ENCODE data around the gene SETDB1.
A peak's percentile ranks its signal among the peaks of the same experiment; 100 is the strongest.

SETDB1 gene

GRCh38 chr1:150976401-150976821 is 50.2 kb downstream of the SETDB1 start:
- no peak for DNase-seq (ENCODE audit: low spot score)

GRCh38 chr1:150976879-150977694 is 50.9 kb downstream of the SETDB1 start:
- DNase-seq (ENCODE audit: low spot score), result peak; percentile 96

GRCh38 chr1:150979092-150980056 is 53.2 kb downstream of the SETDB1 start:
- peak; percentile 98 for DNase-seq (ENCODE audit: low spot score)

- no peak for DNase-seq (ENCODE audit: low spot score)
Observed at GRCh38 chr1:150981177-150981804, 55.1 kb downstream of the SETDB1 start.

- DNase-seq (ENCODE audit: low spot score), result no peak
Observed at GRCh38 chr1:150981805-150982712, 55.9 kb downstream of the SETDB1 start, which contains the start of gene ANXA9. Gene ANXA9 (plus strand): TSS chr1:150982292. CDS start chr1:150983106, 814 bp downstream.

- no peak for DNase-seq (ENCODE audit: low spot score)
Observed at GRCh38 chr1:150985179-150985825, 59.1 kb downstream of the SETDB1 start.

- no peak for DNase-seq (ENCODE audit: low spot score)
Observed at GRCh38 chr1:150987924-150988323, 61.8 kb downstream of the SETDB1 start.

- no peak for DNase-seq (ENCODE audit: low spot score)
Observed at GRCh38 chr1:150992626-150993025, 66.5 kb downstream of the SETDB1 start.

GRCh38 chr1:150994248-150994647 is 68.1 kb downstream of the SETDB1 start:
- DNase-seq (ENCODE audit: low spot score), result no peak

GRCh38 chr1:150995460-150995859 is 69.3 kb downstream of the SETDB1 start:
- DNase-seq (ENCODE audit: low spot score), result peak; percentile 61

GRCh38 chr1:150995896-150996295 is 69.7 kb downstream of the SETDB1 start:
- peak; percentile 77 for DNase-seq (ENCODE audit: low spot score)

GRCh38 chr1:150997126-150997872 is 71.1 kb downstream of the SETDB1 start:
- DNase-seq (ENCODE audit: low spot score), result no peak

- DNase-seq (ENCODE audit: low spot score), result no peak
Observed at GRCh38 chr1:150997949-150998348, 71.8 kb downstream of the SETDB1 start.

- no peak for DNase-seq (ENCODE audit: low spot score)
Observed at GRCh38 chr1:150999051-150999674, 73.0 kb downstream of the SETDB1 start.

GRCh38 chr1:150999926-151000325 is 73.8 kb downstream of the SETDB1 start:
- no peak for DNase-seq (ENCODE audit: low spot score)

- DNase-seq (ENCODE audit: low spot score), result no peak
Observed at GRCh38 chr1:151000408-151000807, 74.2 kb downstream of the SETDB1 start.

- no peak for DNase-seq (ENCODE audit: low spot score)
Observed at GRCh38 chr1:151001602-151002001, 75.4 kb downstream of the SETDB1 start.

- DNase-seq (ENCODE audit: low spot score), result no peak
Observed at GRCh38 chr1:151002051-151002450, 75.9 kb downstream of the SETDB1 start.

- no peak for DNase-seq (ENCODE audit: low spot score)
Observed at GRCh38 chr1:151002611-151003010, 76.4 kb downstream of the SETDB1 start.
